ENCODE data around the gene PEX7.

DNA sequence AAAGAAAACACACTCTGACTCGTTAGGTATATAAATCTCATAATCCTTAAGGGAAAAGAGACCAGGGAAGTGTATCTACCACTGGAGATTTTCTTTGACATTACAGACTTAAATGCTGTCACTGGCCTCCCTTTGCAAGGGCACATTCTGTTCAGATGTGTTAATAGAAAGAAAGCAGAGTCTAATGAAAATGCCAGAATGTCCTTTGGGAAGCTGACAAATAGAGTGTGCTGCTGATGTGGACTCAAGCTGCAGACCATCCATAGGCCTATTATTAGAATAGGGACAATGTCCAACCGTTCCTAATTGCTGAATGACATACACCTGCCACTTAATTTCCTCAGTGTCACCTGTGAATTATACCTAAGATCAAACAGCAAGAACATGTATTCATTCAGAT, 140.9 kb downstream of the PEX7 start:
- TF ChIP-seq, protein P1, sequence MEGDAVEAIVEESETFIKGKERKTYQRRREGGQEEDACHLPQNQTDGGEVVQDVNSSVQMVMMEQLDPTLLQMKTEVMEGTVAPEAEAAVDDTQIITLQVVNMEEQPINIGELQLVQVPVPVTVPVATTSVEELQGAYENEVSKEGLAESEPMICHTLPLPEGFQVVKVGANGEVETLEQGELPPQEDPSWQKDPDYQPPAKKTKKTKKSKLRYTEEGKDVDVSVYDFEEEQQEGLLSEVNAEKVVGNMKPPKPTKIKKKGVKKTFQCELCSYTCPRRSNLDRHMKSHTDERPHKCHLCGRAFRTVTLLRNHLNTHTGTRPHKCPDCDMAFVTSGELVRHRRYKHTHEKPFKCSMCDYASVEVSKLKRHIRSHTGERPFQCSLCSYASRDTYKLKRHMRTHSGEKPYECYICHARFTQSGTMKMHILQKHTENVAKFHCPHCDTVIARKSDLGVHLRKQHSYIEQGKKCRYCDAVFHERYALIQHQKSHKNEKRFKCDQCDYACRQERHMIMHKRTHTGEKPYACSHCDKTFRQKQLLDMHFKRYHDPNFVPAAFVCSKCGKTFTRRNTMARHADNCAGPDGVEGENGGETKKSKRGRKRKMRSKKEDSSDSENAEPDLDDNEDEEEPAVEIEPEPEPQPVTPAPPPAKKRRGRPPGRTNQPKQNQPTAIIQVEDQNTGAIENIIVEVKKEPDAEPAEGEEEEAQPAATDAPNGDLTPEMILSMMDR (IDR thresholded peaks at IDR 0.05) = no peak
- TF ChIP-seq POLR2AphosphoS5 (IDR thresholded peaks at IDR 0.05) (no peak), POLR2A (IDR thresholded peaks at IDR 0.05) (no peak), EP300 (IDR thresholded peaks at IDR 0.05; ENCODE audit: low read depth) (no peak)

Measured in transverse colon (tissue), 4 donors.